ENCODE data around the gene CDCA4. TPM values are rescaled to one million over a fixed set of nuclear protein-coding genes. Genes with fewer than 3 reads are reported as not detected.

CDCA4 gene
- total and polyA plus RNA-seq, 12 donors = 1.5 to 6.4 (median 2.2) TPM

- intact Hi-C loops (cut with DNase I) = loop anchor here in 1 of 10 donors (2.0 kb wide), 1 partner anchor 27 kb away; no protein-coding TSS in a partner anchor
- 84 to 86% methylated on average over 16 of the region's 16 CpGs for WGBS, 2 donors
- no peak for TF ChIP-seq CTCF (IDR thresholded peaks at IDR 0.05)
- H3K36me3 ChIP-seq = peaks cover 0 to 24% (median 0%) of the 10 kb centered on the region in 9 donors
- H3K4me3 ChIP-seq = peak overlapping the region in 1 of 10 donors; percentile 52
- ATAC-seq (no peak), DNase-seq (no peak)
- H3K4me1 ChIP-seq = peaks cover 16 to 61% (median 48%) of the 10 kb centered on the region in 9 donors
- peak overlapping the region in 8 of 10 donors; percentile 78 to 96 (median 85) for H3K27ac ChIP-seq
- H3K27me3 ChIP-seq = peaks cover 0 to 15% (median 0%) of the 10 kb centered on the region in 7 donors
- no peaks in the 10 kb centered on the region for H3K9me3 ChIP-seq
These were observed 39.2 kb upstream of the CDCA4 start for GRCh38 chr14:105059925-105060565.

- Histone ChIP-seq H3K9me3 (no peaks in the 10 kb centered on the region), H3K27me3 (peaks cover 0 to 15% (median 0%) of the 10 kb centered on the region in 7 donors), H3K4me3 (no peak overlapping the region), H3K27ac (peak overlapping the region in 8 of 10 donors; percentile 78 to 96 (median 85)), H3K4me1 (peaks cover 16 to 59% (median 48%) of the 10 kb centered on the region in 9 donors), H3K36me3 (peaks cover 0 to 25% (median 0%) of the 10 kb centered on the region in 9 donors)
- TF ChIP-seq CTCF (IDR thresholded peaks at IDR 0.05) = peak in 4 of 9 donors; percentile 11 to 46 (median 24)
- WGBS, 2 donors = 60 to 68% methylated on average over 22 of the region's 22 CpGs
- peak in 1 of 2 donors; percentile 49 for DNase-seq
- ATAC-seq = peak in 6 of 8 donors; percentile 22 to 49 (median 29)
- intact Hi-C loops (cut with DNase I) = loop anchor here in 1 of 10 donors (2.0 kb wide), 1 partner anchor 28 kb away; no protein-coding TSS in a partner anchor
These were observed 38.4 kb upstream of the CDCA4 start for GRCh38 chr14:105059035-105059924.

- 89 to 95% methylated on average over 14 of the region's 14 CpGs for WGBS, 2 donors
- H3K36me3 ChIP-seq = peaks cover 0 to 32% (median 0%) of the 10 kb centered on the region in 9 donors
- no peak for TF ChIP-seq CTCF (IDR thresholded peaks at IDR 0.05)
- DNase-seq = no peak
- H3K9me3 ChIP-seq = no peaks in the 10 kb centered on the region
- ATAC-seq = peak in 1 of 8 donors; percentile 6
- intact Hi-C loops (cut with DNase I) = loop anchor here in 1 of 10 donors (2.0 kb wide), 1 partner anchor 28 kb away; no protein-coding TSS in a partner anchor
- H3K27ac ChIP-seq = peak overlapping the region in 5 of 10 donors; percentile 5 to 96 (median 31)
- peaks cover 16 to 52% (median 47%) of the 10 kb centered on the region in 9 donors for H3K4me1 ChIP-seq
- H3K27me3 ChIP-seq = peaks cover 0 to 15% (median 0%) of the 10 kb centered on the region in 7 donors
- no peak overlapping the region for H3K4me3 ChIP-seq
These were observed 37.7 kb upstream of the CDCA4 start for GRCh38 chr14:105058521-105059034.

All from heart right ventricle (tissue), 16 donors.